ENCODE results near the gene MYO18B.

The MYO18B gene

DNA sequence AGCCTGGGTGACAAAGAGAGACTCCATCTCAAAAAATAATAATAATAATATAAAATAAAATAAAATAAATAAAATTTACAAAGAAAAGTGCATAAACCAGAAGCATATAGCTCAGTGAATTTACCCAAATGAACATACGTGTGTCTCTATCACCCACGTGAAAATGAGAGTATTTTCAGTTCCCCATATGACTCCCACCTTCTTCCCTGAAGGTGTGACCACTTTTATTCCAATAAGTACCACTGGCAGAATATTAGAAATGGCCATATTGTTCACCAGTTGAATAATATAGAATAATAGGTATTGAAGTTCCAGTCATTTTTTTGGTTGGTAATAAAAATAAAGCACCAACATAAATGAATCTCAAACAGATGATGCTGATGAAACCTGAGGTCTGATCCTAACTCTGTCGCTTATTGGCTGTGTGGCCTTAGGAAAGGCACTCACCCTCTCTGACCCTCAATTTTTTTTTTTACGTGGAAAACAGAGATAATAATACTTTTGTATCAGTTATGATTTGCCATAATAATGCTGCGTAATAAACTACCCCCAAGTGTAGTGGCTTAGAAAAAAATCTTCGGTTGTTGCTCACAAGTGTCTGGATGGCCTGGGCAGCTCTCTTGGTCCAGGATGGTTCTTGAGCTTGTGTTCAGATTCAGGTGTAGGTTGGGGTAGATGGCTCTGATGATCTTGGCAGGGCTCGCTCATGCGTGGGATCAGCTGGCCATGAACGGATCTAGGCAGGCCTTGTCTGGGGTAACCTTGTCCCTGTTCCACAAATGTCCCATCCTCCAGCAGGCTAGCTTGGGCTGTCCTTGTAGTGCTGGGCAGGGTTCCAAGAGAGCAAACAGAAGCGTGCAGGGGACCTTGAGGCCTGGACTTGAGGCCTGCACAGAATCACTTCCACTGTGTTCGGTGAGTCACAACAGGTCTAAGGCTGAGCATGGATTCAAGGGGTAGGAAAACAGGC lies 88.1 kb downstream of the MYO18B start:
- no peak for DNase-seq

DNA sequence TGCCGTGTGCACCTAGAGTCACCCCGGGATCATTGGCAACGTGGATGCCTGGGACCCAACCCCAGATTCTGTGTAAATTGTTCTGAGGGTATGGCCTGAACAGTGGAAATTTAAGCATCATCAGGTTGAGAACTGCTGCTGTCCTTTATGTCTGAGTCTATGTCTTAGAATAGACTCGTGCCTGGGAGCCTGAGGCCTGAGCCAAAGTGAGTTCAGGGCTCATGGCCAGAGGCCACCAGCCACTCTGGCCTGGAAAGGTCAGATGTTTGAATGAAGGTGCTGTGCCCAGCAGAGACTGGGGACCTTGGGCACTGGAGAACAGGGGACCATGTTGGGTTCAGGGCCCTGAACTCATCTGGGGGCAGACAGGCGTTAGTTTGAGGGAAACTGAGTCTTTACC lies 91.1 kb downstream of the MYO18B start:
- DNase-seq = no peak

DNA sequence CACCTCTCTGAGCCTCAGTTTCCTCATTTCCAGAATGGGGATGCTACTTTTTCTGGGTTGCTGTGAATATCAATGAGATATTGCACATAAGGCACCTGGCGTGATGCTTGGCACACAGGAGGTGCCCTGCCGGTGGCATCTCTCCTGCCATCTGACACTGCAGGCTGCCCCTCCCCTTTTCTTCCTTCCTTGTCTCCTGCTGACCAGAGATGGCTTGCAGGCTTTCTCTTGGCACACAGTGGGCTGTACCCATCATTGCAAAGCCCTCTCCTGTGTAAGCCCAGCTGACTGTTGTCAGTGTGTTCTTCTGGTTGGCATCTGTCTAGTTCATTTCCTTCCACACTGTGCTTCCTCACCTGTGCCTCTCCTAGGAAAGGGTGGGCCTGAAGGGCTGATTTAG lies 91.7 kb downstream of the MYO18B start:
- DNase-seq = no peak

GRCh38 chr22:25834490-25834889 lies 92.5 kb downstream of the MYO18B start:
- no peak for DNase-seq

DNA sequence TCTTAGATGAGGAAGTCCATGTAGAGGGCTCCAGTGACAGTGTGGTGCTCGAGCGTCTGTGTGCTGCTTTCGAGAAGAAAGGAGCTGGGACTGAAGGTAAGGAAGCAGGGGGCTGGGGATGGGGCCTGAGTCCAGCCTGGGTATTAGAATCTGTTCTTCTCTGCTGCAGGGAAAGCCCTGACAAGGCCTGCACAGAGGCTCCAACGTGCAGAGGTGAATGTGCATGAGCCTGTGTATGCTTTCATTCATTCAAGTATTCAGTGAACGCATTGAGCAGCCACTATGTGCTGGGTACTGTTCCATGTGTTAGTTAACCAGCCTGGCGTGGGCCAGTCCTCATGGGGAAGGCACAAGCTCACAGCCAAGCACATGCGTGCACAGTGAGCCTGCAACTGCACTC lies 93.4 kb downstream of the MYO18B start:
- no peak for DNase-seq

DNA sequence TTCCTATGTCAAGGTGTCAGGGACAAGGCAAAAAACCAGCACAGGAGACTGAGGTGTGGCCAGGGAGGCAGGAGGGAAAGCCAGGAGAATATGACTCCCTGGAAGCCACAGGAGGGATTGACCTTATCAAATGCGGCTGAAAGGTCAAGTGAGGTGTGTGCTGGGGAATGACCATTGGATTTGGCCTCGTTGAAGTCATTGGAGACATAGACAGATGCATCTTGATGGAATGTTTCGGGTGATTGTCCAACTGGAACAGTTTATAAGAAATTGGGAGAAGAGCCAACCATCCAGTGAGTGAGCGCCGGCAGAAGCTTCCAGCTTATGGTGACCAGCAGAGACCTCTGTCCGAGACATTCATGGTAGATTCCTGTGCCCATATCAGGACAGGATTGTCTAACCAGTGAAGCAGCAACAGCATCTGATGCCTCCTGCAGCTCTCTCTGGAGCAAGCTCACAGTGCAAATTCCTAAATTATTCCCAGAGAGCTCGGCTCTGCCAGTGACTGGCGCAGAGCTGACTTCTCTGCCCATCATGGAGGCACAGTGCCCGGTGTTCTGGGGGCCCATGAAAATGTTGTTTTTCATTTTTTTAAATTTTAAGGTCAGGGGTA lies 95.4 kb downstream of the MYO18B start:
- no peak for DNase-seq

GRCh38 chr22:25838960-25839741 lies 97.2 kb downstream of the MYO18B start:
- no peak for DNase-seq

DNA sequence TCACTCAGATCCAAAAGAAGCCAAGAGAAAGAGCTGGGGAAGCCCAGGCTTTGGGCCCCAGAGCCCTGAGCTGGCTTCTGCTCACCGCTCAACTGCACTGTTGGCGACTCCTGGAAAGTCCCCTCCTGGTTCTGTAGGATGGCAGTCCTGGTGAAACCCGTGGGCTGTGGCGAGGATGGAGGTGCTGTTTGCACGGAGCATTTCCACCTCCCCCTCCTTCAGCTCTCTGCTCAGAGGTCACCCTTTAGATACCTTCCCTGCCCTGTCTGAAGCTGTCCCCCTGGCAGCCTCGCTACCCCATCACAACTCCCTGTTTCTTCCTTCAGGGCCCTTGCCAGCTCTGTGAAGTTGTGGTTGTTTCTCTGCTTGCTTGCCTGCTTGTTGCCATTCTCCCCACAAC lies 97.8 kb downstream of the MYO18B start:
- no peak for DNase-seq

GRCh38 chr22:25840167-25840566 lies 98.2 kb downstream of the MYO18B start:
- DNase-seq = no peak

- no peak for DNase-seq
Measured at GRCh38 chr22:25840891-25841290, 98.9 kb downstream of the MYO18B start.

GRCh38 chr22:25841775-25842174 lies 99.8 kb downstream of the MYO18B start:
- DNase-seq = no peak

GRCh38 chr22:25843660-25844405 lies 101.8 kb downstream of the MYO18B start:
- DNase-seq = no peak

- no peak for DNase-seq
Measured at GRCh38 chr22:25844601-25845000, 102.6 kb downstream of the MYO18B start.

DNA sequence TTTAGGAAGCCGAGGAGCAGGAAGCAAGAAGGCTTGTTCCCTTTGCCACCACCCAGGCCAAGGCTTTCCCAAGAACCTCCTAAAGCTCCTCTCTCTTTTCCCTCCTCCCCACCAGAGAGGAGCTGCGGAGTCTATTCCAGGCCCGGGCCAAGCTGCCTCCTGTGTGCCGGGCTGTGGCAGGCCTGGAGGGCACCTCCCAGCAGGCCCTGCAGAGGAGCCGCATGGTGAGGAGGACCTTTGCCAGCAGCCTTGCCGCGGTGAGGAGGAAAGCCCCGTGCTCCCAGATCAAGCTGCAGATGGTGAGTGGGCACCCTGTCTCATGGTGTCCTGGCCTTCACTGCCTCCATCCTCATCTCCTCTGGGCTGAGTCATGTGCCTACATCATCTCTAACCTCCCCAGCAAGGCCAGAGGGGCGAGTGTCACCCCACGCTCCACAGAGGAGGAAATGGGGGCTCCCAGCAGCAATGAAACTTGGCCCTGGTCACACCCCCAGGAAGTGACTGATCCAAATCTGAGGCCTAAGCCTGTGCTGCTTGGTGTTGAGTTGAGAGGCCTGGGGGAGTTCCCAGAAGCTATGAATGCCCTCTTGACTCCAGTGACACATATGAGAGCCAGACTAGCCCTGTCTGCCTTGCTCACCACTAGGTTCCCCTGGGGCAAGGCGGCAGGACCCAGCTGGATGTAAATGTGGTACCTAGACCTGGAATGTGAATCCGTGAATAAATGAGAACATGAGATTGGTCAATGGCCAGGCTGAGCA lies 104.2 kb downstream of the MYO18B start:
- DNase-seq = no peak

GRCh38 chr22:25847451-25847850 lies 105.5 kb downstream of the MYO18B start:
- DNase-seq = no peak

- no peak for DNase-seq
Measured at GRCh38 chr22:25848954-25849353, 107.0 kb downstream of the MYO18B start.

GRCh38 chr22:25849522-25849921 lies 107.5 kb downstream of the MYO18B start:
- no peak for DNase-seq

- no peak for DNase-seq
Measured at GRCh38 chr22:25852223-25852622, 110.2 kb downstream of the MYO18B start.

DNA sequence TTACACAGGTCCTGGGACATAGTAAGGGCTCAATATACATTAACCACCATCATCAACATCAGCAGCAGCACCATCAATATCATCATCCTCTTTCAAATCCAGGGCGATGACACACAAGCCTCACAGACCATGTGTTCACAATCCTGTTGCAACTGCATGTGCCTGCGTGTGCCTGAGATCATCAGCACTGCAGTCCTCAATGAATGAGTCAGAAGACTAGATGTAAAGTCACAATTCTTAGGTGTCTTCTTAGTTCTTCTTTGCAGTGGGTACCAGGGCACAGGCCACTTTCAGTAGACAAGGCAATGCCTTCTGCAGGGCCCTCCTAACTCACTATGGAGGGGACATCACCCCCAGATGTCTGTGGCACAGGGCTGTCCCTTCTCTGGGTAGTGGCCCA lies 111.1 kb downstream of the MYO18B start:
- no peak for DNase-seq

GRCh38 chr22:25853501-25854284 lies 111.7 kb downstream of the MYO18B start:
- DNase-seq = no peak

DNA sequence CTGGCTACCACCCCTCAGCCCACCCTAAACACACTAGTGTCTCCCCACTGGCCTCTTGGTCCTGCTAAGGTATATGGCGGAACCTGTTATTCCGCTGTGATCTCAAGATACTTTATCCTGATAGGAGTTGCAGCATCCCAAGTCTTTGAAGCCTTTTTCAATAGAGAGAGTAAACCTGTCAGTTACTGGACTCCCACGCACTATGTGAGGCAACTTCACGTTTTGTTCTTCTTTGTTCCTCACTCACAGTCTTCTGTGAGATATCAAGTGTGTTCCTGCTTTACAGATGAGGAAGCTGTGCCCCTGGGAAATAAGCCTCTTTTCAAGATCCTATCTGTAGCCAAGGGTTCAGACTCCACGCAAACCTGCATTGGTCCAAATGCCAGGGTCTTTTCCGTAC lies 127.8 kb downstream of the MYO18B start:
- DNase-seq = no peak
